A549 (cell line): ENCODE data around the gene POU3F3. TPM values are rescaled to one million over a fixed set of nuclear protein-coding genes. Genes with fewer than 3 reads are reported as not detected.

Experiments used
- ATAC-seq, 2 experiments: fragments of 200-7000 bp in 1 of 2; fragments of >200 bp in 1 of 2; cut with Nextera tagmentation in 1 of 2; cut with Tn5 transposase in 1 of 2; 3 replicates each; pipeline versions ENCODE4 v1.8.0 to v1.9.1; 2018 to 2020; ENCODE audit warnings: mild to moderate bottlenecking in 1 of 2, moderate library complexity in 1 of 2
- CTCF ChIA-PET: fragments of 300-600 bp; sonication (Branson Sonifier 250); formaldehyde crosslinking; extraction: SDS; loops from one replicate; lab custom pipeline; 2021; ENCODE audit warnings: antibody characterized with exemption, inconsistent platforms; lab: Yijun Ruan, JAX
- POLR2A ChIA-PET: fragments of 350-600 bp; formaldehyde crosslinking; extraction: SDS; loops from one replicate; lab custom pipeline; 2021; ENCODE audit warnings: antibody characterized with exemption, inconsistent platforms; lab: Yijun Ruan, JAX
- DNase-seq, 2 experiments: peaks; one replicate each; pipeline versions ENCODE4 v3.0.0 to v3.0.0-alpha.2; 2011 to 2016; ENCODE audit warnings: low read depth in 1 of 2, low spot score in 1 of 2
- FAIRE-seq: peaks from 2 replicates; lab custom pipeline; 2011; peaks lifted over from hg19 to GRCh38; lab: Jason Lieb, UNC
- H3K27ac ChIP-seq, 2 experiments: fragments of >200 bp; sonication (Bioruptor Twin); formaldehyde crosslinking; 3 replicates each; pipeline ENCODE4 v1.5.1; 2016 to 2017
- H3K4me1 ChIP-seq: fragments of >200 bp; sonication (Bioruptor Twin); formaldehyde crosslinking; 3 replicates; pipeline ENCODE4 v1.6.1; 2016
- H3K4me2 ChIP-seq: fragments of >200 bp; sonication (Bioruptor Twin); formaldehyde crosslinking; 3 replicates; pipeline ENCODE4 v1.6.1; 2016
- H3K4me3 ChIP-seq: fragments of >200 bp; sonication (Bioruptor Twin); formaldehyde crosslinking; 3 replicates; pipeline ENCODE4 v1.5.1; 2016
- H3K9me3 ChIP-seq: fragments of >200 bp; sonication (Bioruptor Twin); formaldehyde crosslinking; 3 replicates; pipeline ENCODE4 v1.6.1; 2016
- CBX2 ChIP-seq: fragments of 200-600 bp; sonication (generic); IDR thresholded peaks from 2 replicates; pipeline ENCODE4 v1.6.1; 2016; ENCODE audit warnings: low read depth, mild to moderate bottlenecking, borderline replicate concordance
- CEBPB ChIP-seq, 2 experiments: fragments of >200 bp in 1 of 2; sonication (Bioruptor Twin) in 1 of 2; formaldehyde crosslinking in 1 of 2; IDR thresholded peaks; 2 replicates each; pipeline ENCODE4 v1.6.1; 2012 to 2016
- CHD4 ChIP-seq: fragments of 200-600 bp; sonication (generic); IDR thresholded peaks from 2 replicates; pipeline ENCODE4 v1.6.1; 2016; ENCODE audit warnings: antibody characterized with exemption, mild to moderate bottlenecking, borderline replicate concordance
- EHMT2 ChIP-seq: fragments of 200-600 bp; sonication (generic); IDR thresholded peaks from 2 replicates; pipeline ENCODE4 v1.6.1; 2016; ENCODE audit warnings: antibody characterized with exemption, low read depth, mild to moderate bottlenecking, moderate library complexity
- ESRRA ChIP-seq: fragments of 150-350 bp; IDR thresholded peaks from 2 replicates; pipeline ENCODE4 v1.6.1; 2014; ENCODE audit warnings: mild to moderate bottlenecking, low read length, borderline replicate concordance
- FOSL2 ChIP-seq, 2 experiments: fragments of 450-650 bp in 1 of 2; fragments of >200 bp in 1 of 2; sonication (Bioruptor Twin) in 1 of 2; formaldehyde crosslinking; IDR thresholded peaks; 2 replicates each; pipeline versions ENCODE4 v1.5.0 to v1.6.1; 2016 to 2020; ENCODE audit warnings: mild to moderate bottlenecking in 1 of 2, moderate library complexity in 1 of 2
- FOXS1 ChIP-seq: fragments of 250-450 bp; sonication (Bioruptor Pico); IDR thresholded peaks from 2 replicates; pipeline ENCODE4 v1.5.0; 2020; ENCODE audit warnings: mild to moderate bottlenecking, moderate library complexity
- GATA3 ChIP-seq: IDR thresholded peaks from 2 replicates; pipeline ENCODE4 v1.6.1; 2012; ENCODE audit warnings: borderline replicate concordance
- HEYL ChIP-seq: fragments of 250-450 bp; sonication (Bioruptor Pico); IDR thresholded peaks from 2 replicates; pipeline ENCODE4 v1.8.0; 2021; ENCODE audit warnings: mild to moderate bottlenecking, moderate library complexity
- HMGXB4 ChIP-seq: fragments of 250-450 bp; sonication (Bioruptor Pico); IDR thresholded peaks from 2 replicates; pipeline ENCODE4 v1.5.0; 2021; ENCODE audit warnings: mild to moderate bottlenecking, moderate library complexity, borderline replicate concordance
- HOXB5 ChIP-seq: fragments of 250-450 bp; sonication (Bioruptor Pico); IDR thresholded peaks from 2 replicates; pipeline ENCODE4 v1.5.0; 2020; ENCODE audit warnings: mild to moderate bottlenecking, moderate library complexity
- KDM1A ChIP-seq: fragments of 200-600 bp; sonication (generic); IDR thresholded peaks from 2 replicates; pipeline ENCODE4 v1.6.1; 2016; ENCODE audit warnings: low read depth, mild to moderate bottlenecking
- MAFK ChIP-seq: fragments of 450-650 bp; IDR thresholded peaks from 2 replicates; pipeline ENCODE4 v1.6.1; 2014; ENCODE audit not compliant: partially characterized antibody
- MAZ ChIP-seq: fragments of 150-350 bp; IDR thresholded peaks from 2 replicates; pipeline ENCODE4 v1.6.1; 2014; ENCODE audit warnings: antibody characterized with exemption, low read depth, low read length, borderline replicate concordance
- MYC ChIP-seq: IDR thresholded peaks from 2 replicates; pipeline ENCODE4 v1.6.1; 2012; ENCODE audit warnings: mild to moderate bottlenecking, inconsistent platforms, low read length, improper control_type of control experiment, borderline replicate concordance
- PHF8 ChIP-seq: fragments of 200-600 bp; sonication (generic); IDR thresholded peaks from 2 replicates; pipeline ENCODE4 v1.6.1; 2016; ENCODE audit warnings: low read depth, mild to moderate bottlenecking, antibody characterized with exemption, moderate library complexity, borderline replicate concordance
- POLR2A ChIP-seq: IDR thresholded peaks from 2 replicates; pipeline ENCODE4 v1.6.1; 2012; ENCODE audit warnings: mild to moderate bottlenecking, low read length
- RAD21 ChIP-seq, 2 experiments: fragments of >200 bp in 1 of 2; sonication (Bioruptor Twin) in 1 of 2; formaldehyde crosslinking in 1 of 2; IDR thresholded peaks in 1 of 2; conservative IDR thresholded peaks in 1 of 2; 2 replicates in 1 of 2; 3 replicates in 1 of 2; pipeline ENCODE4 v1.6.1; 2012 to 2018; ENCODE audit warnings: inconsistent platforms in 1 of 2
- USF2 ChIP-seq: fragments of 450-650 bp; IDR thresholded peaks from 2 replicates; pipeline ENCODE4 v1.6.1; 2014; ENCODE audit warnings: antibody characterized with exemption
- ZNF302 ChIP-seq: fragments of 250-450 bp; sonication (Bioruptor Pico); IDR thresholded peaks from 2 replicates; pipeline ENCODE4 v1.9.0; 2021; ENCODE audit warnings: inconsistent platforms, mild to moderate bottlenecking, moderate library complexity
- ZSCAN20 ChIP-seq: fragments of 250-450 bp; sonication (Bioruptor Pico); IDR thresholded peaks from 2 replicates; pipeline ENCODE4 v1.8.0; 2022; ENCODE audit warnings: mild to moderate bottlenecking, moderate library complexity
- WGBS: methylation state at CpG from one replicate; pipeline ENCODE4 v1.1.6; 2017; ENCODE audit errors: missing lambda C conversion rate; 5-methylcytosine and 5-hydroxymethylcytosine counted together
- polyA plus RNA-seq, 4 experiments: library from polyadenylated mRNA; depleted of rRNA in 3 of 4; stranded (reverse); fragments of >200 nt; fragmentation: RNase III in 1 of 4; extraction: RNeasy Plus Mini Kit Qiagen cat#74134 plus additional on column Dnase treatment in 1 of 4; gene quantifications; 2 replicates in 3 of 4; 3 replicates in 1 of 4; pipeline ENCODE4 v1.2.3, GENCODE V29; 2011 to 2017
- TF ChIP-seq, protein P1 (sequence below): fragments of >200 bp; sonication (Bioruptor Twin); formaldehyde crosslinking; IDR thresholded peaks from 3 replicates; pipeline ENCODE4 v1.5.1; 2016
- TF ChIP-seq, protein P2 (sequence below): IDR thresholded peaks from 2 replicates; pipeline ENCODE4 v1.6.1; 2012; ENCODE audit warnings: low read depth, borderline replicate concordance
- TF ChIP-seq, protein P3 (sequence below): IDR thresholded peaks from 2 replicates; pipeline ENCODE4 v1.6.1; 2012

POU3F3 gene
- polyA plus RNA-seq, 2 of the 4 experiments (the other 2 are of a cell fraction): 0.03 TPM; not detected in 1

GRCh38 chr2:104901037-104901881 lies 47.3 kb downstream of the POU3F3 start:
- CTCF ChIA-PET: no interaction called here
- no peak for ATAC-seq
- Histone ChIP-seq H3K4me3 (no peak overlapping the region), H3K9me3 (no peaks in the 10 kb centered on the region; the same call in 2 of the 3 replicates), H3K4me1 (no peaks in the 10 kb centered on the region), H3K4me2 (no peak overlapping the region), H3K27ac (no peak overlapping the region)
- WGBS: 32% methylated on average over 14 of the region's 14 CpGs
- no peak for TF ChIP-seq ZSCAN20 (CRISPR knock-in tag)
- TF ChIP-seq, protein P1, sequence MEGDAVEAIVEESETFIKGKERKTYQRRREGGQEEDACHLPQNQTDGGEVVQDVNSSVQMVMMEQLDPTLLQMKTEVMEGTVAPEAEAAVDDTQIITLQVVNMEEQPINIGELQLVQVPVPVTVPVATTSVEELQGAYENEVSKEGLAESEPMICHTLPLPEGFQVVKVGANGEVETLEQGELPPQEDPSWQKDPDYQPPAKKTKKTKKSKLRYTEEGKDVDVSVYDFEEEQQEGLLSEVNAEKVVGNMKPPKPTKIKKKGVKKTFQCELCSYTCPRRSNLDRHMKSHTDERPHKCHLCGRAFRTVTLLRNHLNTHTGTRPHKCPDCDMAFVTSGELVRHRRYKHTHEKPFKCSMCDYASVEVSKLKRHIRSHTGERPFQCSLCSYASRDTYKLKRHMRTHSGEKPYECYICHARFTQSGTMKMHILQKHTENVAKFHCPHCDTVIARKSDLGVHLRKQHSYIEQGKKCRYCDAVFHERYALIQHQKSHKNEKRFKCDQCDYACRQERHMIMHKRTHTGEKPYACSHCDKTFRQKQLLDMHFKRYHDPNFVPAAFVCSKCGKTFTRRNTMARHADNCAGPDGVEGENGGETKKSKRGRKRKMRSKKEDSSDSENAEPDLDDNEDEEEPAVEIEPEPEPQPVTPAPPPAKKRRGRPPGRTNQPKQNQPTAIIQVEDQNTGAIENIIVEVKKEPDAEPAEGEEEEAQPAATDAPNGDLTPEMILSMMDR: no peak
- no peak for TF ChIP-seq CBX2
- TF ChIP-seq HOXB5 (CRISPR knock-in tag): no peak
- no peak for TF ChIP-seq ZNF302 (CRISPR knock-in tag)
- TF ChIP-seq KDM1A: no peak
- TF ChIP-seq CHD4: no peak
- no peak for TF ChIP-seq RAD21 (conservative IDR thresholded peaks at IDR 0.05 in 1 of 2, IDR thresholded peaks at IDR 0.05 in 1 of 2)
- TF ChIP-seq FOXS1: no peak
- TF ChIP-seq CEBPB (IDR thresholded peaks at IDR 0.05): no peak
- no peak for TF ChIP-seq MAFK
- TF ChIP-seq, protein P2, sequence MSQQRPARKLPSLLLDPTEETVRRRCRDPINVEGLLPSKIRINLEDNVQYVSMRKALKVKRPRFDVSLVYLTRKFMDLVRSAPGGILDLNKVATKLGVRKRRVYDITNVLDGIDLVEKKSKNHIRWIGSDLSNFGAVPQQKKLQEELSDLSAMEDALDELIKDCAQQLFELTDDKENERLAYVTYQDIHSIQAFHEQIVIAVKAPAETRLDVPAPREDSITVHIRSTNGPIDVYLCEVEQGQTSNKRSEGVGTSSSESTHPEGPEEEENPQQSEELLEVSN: no peak
- no peak for TF ChIP-seq MAZ
- no peak for TF ChIP-seq MYC
- no peak for TF ChIP-seq ESRRA
- TF ChIP-seq POLR2A: no peak
- no peak for TF ChIP-seq USF2
- no peak for TF ChIP-seq EHMT2
- TF ChIP-seq, protein P3, sequence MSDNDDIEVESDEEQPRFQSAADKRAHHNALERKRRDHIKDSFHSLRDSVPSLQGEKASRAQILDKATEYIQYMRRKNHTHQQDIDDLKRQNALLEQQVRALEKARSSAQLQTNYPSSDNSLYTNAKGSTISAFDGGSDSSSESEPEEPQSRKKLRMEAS: no peak
- TF ChIP-seq HEYL (CRISPR knock-in tag): no peak
- POLR2A ChIA-PET: no interaction called here
- FAIRE-seq: no peak
- no peak for DNase-seq

- Histone ChIP-seq H3K4me2 (no peak overlapping the region), H3K4me3 (no peak overlapping the region), H3K9me3 (no peaks in the 10 kb centered on the region), H3K4me1 (no peaks in the 10 kb centered on the region), H3K27ac (no peak overlapping the region)
- CTCF ChIA-PET: interaction anchor here (1.1 kb wide), 1 partner anchor 9 kb away, joined by 3 read pairs; no protein-coding TSS in a partner anchor
- POLR2A ChIA-PET: no interaction called here
- FAIRE-seq: no peak
- TF ChIP-seq FOSL2 (IDR thresholded peaks at IDR 0.05): no peak
- TF ChIP-seq FOSL2 (CRISPR knock-in tag; IDR thresholded peaks at IDR 0.05): no peak
- no peak for TF ChIP-seq CHD4
- TF ChIP-seq, protein P2: no peak
- TF ChIP-seq, protein P3: no peak
- TF ChIP-seq PHF8: no peak
- TF ChIP-seq GATA3: no peak
- TF ChIP-seq, protein P1: no peak
- TF ChIP-seq MAZ: no peak
- TF ChIP-seq HMGXB4 (CRISPR knock-in tag): no peak
- no peak for ATAC-seq
- WGBS: 19% methylated on average over 6 of the region's 6 CpGs
- DNase-seq: no peak
Measured at GRCh38 chr2:104902317-104902716, 48.4 kb downstream of the POU3F3 start.
